Endothelial cell of umbilical vein (primary cell): ENCODE measurements around the gene BLTP3A.

ENCODE experiments used
- EZH2 ChIP-seq: IDR thresholded peaks from 2 replicates; pipeline ENCODE4 v1.6.1; 2012; ENCODE audit warnings: borderline replicate concordance, low read depth, mild to moderate bottlenecking, moderate library complexity, low read length, inconsistent platforms; ENCODE audit not compliant: severe bottlenecking
- JUN ChIP-seq: IDR thresholded peaks from 2 replicates; pipeline ENCODE4 v1.6.1; 2011; ENCODE audit warnings: borderline replicate concordance, low read depth; ENCODE audit not compliant: insufficient read length, insufficient read depth
- MYC ChIP-seq: IDR thresholded peaks from one replicate; pipeline ENCODE4 v1.6.1; 2011; ENCODE audit warnings: mild to moderate bottlenecking, low read depth, low read length
- POLR2A ChIP-seq: IDR thresholded peaks from 2 replicates; pipeline ENCODE4 v1.6.1; 2012; ENCODE audit warnings: low read depth, mild to moderate bottlenecking, control low read depth, low read length
- POLR2AphosphoS5 ChIP-seq: IDR thresholded peaks from 2 replicates; pipeline ENCODE4 v1.6.1; 2012; ENCODE audit warnings: low read depth, mild to moderate bottlenecking, control low read depth, low read length, moderate library complexity; ENCODE audit not compliant: insufficient read depth
- TF ChIP-seq, protein P1 (sequence below), 2 donors: IDR thresholded peaks; 1 replicate in 1 of 2; 2 replicates in 1 of 2; pipeline ENCODE4 v1.5.1; 2011; ENCODE audit warnings: low read length in 2 of 2, mild to moderate bottlenecking in 2 of 2, moderate library complexity in 2 of 2, control low read depth in 1 of 2, inconsistent platforms in 1 of 2, low read depth in 1 of 2; ENCODE audit not compliant: insufficient read depth in 1 of 2; ENCODE audit errors: extremely low read depth in 1 of 2

DNA sequence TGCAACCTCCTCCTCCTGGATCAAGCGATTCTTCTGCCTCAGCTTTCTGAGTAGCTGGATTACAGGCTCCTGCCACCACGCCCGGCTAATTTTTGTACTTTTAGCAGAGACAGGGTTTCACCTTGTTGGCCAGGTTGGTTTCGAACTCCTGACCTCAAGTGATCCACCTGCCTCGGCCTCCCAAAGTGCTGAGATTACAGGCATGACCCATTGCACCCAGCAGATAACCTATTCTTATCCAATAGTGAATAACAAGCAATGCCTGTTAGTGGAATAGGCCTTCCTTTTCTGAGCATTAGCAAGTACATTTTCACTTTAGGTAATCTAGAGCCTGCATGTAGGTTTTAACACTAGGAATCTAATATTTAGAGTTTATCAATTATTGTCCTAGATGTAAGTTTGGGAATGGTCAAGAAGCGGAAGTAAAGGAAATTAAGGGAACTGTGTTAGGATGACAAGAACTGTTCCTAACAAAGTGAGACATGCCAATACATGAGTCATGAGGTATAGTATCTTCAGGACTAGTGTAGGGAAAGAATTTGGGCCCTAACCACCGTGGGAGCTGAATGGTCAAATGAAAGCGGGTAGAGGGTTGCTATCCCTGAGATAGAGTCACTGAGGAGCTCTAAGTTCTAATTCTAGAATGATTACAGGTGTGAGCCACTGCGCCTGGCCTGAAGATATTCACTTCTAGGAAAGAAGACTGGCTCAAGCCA, 15.0 kb downstream of the BLTP3A start:
- TF ChIP-seq POLR2AphosphoS5 (no peak), JUN (no peak), EZH2 (no peak), POLR2A (no peak), MYC (no peak)
- TF ChIP-seq, protein P1, sequence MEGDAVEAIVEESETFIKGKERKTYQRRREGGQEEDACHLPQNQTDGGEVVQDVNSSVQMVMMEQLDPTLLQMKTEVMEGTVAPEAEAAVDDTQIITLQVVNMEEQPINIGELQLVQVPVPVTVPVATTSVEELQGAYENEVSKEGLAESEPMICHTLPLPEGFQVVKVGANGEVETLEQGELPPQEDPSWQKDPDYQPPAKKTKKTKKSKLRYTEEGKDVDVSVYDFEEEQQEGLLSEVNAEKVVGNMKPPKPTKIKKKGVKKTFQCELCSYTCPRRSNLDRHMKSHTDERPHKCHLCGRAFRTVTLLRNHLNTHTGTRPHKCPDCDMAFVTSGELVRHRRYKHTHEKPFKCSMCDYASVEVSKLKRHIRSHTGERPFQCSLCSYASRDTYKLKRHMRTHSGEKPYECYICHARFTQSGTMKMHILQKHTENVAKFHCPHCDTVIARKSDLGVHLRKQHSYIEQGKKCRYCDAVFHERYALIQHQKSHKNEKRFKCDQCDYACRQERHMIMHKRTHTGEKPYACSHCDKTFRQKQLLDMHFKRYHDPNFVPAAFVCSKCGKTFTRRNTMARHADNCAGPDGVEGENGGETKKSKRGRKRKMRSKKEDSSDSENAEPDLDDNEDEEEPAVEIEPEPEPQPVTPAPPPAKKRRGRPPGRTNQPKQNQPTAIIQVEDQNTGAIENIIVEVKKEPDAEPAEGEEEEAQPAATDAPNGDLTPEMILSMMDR (IDR thresholded peaks at IDR 0.05; ENCODE audit: extremely low read depth in 1 of 2, insufficient read depth in 1 of 2, low read depth in 1 of 2, low read length in 2 of 2) = no peak
